A549 (cell line): Measurements from ENCODE around the gene MAZ.

ENCODE experiments used
- CEBPB ChIP-seq, 2 experiments: fragments of >200 bp in 1 of 2; sonication (Bioruptor Twin) in 1 of 2; formaldehyde crosslinking in 1 of 2; IDR thresholded peaks; 2 replicates each; pipeline ENCODE4 v1.6.1; 2012 to 2016
- CHD2 ChIP-seq: fragments of 150-350 bp; IDR thresholded peaks from 2 replicates; pipeline ENCODE4 v1.6.1; 2014; ENCODE audit warnings: low read length; ENCODE audit not compliant: partially characterized antibody
- EP300 ChIP-seq, 2 experiments: fragments of >200 bp; sonication (Bioruptor Twin); formaldehyde crosslinking; IDR thresholded peaks; 2 replicates in 1 of 2; 3 replicates in 1 of 2; pipeline ENCODE4 v1.6.1; 2016 to 2017
- HDAC2 ChIP-seq: fragments of 200-600 bp; sonication (generic); IDR thresholded peaks from 2 replicates; pipeline ENCODE4 v1.6.1; 2016
- JUN ChIP-seq, 2 experiments: fragments of >200 bp; sonication (Bioruptor Twin); formaldehyde crosslinking; IDR thresholded peaks; 2 replicates in 1 of 2; 3 replicates in 1 of 2; pipeline ENCODE4 v1.6.1; 2016 to 2017
- POLR2A ChIP-seq: IDR thresholded peaks from 2 replicates; pipeline ENCODE4 v1.6.1; 2012; ENCODE audit warnings: mild to moderate bottlenecking, low read length
- RAD21 ChIP-seq, 2 experiments: fragments of >200 bp in 1 of 2; sonication (Bioruptor Twin) in 1 of 2; formaldehyde crosslinking in 1 of 2; IDR thresholded peaks in 1 of 2; conservative IDR thresholded peaks in 1 of 2; 2 replicates in 1 of 2; 3 replicates in 1 of 2; pipeline ENCODE4 v1.6.1; 2012 to 2018; ENCODE audit warnings: inconsistent platforms in 1 of 2
- ZNF302 ChIP-seq: fragments of 250-450 bp; sonication (Bioruptor Pico); IDR thresholded peaks from 2 replicates; pipeline ENCODE4 v1.9.0; 2021; ENCODE audit warnings: inconsistent platforms, mild to moderate bottlenecking, moderate library complexity
- TF ChIP-seq, protein P1 (sequence below): fragments of >200 bp; sonication (Bioruptor Twin); formaldehyde crosslinking; IDR thresholded peaks from 3 replicates; pipeline ENCODE4 v1.5.1; 2016
- TF ChIP-seq, protein P2 (sequence below): fragments of 150-350 bp; IDR thresholded peaks from 2 replicates; pipeline ENCODE4 v1.6.1; 2014; ENCODE audit warnings: low read depth, mild to moderate bottlenecking, low read length
- TF ChIP-seq, protein P3 (sequence below): IDR thresholded peaks from 2 replicates; pipeline ENCODE4 v1.6.1; 2012

DNA sequence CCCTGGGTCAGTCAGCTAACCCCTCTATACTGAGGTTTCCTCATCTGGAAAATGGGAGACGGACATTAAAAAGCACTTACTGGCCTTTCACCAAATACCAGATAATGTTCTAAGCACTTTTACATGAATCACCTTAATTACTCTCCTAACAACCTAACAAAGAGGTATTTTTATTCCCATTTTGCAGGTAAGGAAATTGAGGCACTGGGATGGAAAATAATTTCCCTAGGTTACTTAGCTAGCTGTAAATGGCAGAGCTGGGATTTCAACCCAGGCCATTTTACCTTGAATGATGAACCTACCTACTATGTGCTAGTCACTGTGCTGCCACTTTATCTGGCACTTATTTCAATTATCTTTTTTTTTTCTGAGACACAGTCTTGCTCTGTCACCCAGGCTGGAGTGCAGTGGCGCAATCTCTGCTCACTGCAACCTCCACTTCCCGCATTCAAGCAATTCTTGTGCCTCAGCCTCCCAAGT is 12.1 kb upstream of the MAZ start:
- TF ChIP-seq EP300 (IDR thresholded peaks at IDR 0.05) (no peak), CHD2 (no peak), JUN (IDR thresholded peaks at IDR 0.05) (no peak), CEBPB (IDR thresholded peaks at IDR 0.05) (no peak), RAD21 (conservative IDR thresholded peaks at IDR 0.05 in 1 of 2, IDR thresholded peaks at IDR 0.05 in 1 of 2) (no peak), HDAC2 (no peak), ZNF302 (no peak), POLR2A (no peak)
- TF ChIP-seq, protein P1, sequence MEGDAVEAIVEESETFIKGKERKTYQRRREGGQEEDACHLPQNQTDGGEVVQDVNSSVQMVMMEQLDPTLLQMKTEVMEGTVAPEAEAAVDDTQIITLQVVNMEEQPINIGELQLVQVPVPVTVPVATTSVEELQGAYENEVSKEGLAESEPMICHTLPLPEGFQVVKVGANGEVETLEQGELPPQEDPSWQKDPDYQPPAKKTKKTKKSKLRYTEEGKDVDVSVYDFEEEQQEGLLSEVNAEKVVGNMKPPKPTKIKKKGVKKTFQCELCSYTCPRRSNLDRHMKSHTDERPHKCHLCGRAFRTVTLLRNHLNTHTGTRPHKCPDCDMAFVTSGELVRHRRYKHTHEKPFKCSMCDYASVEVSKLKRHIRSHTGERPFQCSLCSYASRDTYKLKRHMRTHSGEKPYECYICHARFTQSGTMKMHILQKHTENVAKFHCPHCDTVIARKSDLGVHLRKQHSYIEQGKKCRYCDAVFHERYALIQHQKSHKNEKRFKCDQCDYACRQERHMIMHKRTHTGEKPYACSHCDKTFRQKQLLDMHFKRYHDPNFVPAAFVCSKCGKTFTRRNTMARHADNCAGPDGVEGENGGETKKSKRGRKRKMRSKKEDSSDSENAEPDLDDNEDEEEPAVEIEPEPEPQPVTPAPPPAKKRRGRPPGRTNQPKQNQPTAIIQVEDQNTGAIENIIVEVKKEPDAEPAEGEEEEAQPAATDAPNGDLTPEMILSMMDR, result no peak
- TF ChIP-seq, protein P2, sequence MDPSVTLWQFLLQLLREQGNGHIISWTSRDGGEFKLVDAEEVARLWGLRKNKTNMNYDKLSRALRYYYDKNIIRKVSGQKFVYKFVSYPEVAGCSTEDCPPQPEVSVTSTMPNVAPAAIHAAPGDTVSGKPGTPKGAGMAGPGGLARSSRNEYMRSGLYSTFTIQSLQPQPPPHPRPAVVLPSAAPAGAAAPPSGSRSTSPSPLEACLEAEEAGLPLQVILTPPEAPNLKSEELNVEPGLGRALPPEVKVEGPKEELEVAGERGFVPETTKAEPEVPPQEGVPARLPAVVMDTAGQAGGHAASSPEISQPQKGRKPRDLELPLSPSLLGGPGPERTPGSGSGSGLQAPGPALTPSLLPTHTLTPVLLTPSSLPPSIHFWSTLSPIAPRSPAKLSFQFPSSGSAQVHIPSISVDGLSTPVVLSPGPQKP, result no peak
- TF ChIP-seq, protein P3, sequence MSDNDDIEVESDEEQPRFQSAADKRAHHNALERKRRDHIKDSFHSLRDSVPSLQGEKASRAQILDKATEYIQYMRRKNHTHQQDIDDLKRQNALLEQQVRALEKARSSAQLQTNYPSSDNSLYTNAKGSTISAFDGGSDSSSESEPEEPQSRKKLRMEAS, result no peak
